OCI-LY1 (cell line): Measurements from ENCODE around the gene TESMIN.

Source experiments
- H2AFZ ChIP-seq: fragments of 200-600 bp; sonication (generic), shearing (Covaris generic); 2 replicates; pipeline ENCODE4 v1.6.0; 2014; ENCODE audit warnings: antibody characterized with exemption, mild to moderate bottlenecking, low read length
- H3F3A ChIP-seq: fragments of 200-600 bp; sonication (generic), shearing (Covaris generic); 2 replicates; pipeline ENCODE4 v1.6.0; 2014; ENCODE audit warnings: mild to moderate bottlenecking, antibody characterized with exemption, low read length, moderate library complexity; ENCODE audit not compliant: insufficient read depth
- H3K27ac ChIP-seq: fragments of 200-600 bp; sonication (generic); 2 replicates; pipeline ENCODE4 v1.5.1; 2014; ENCODE audit warnings: low read length, mixed run types, mild to moderate bottlenecking, low read depth; ENCODE audit not compliant: poor library complexity, severe bottlenecking
- H3K27me3 ChIP-seq: fragments of 200-600 bp; sonication (generic); 2 replicates; pipeline ENCODE4 v1.6.0; 2014; ENCODE audit warnings: antibody characterized with exemption, mild to moderate bottlenecking, low read length, moderate library complexity; ENCODE audit not compliant: insufficient read depth
- H3K36me3 ChIP-seq: fragments of 200-600 bp; sonication (generic); 2 replicates; pipeline ENCODE4 v1.6.1; 2014; ENCODE audit warnings: mild to moderate bottlenecking, antibody characterized with exemption, low read length, moderate library complexity, mixed read lengths; ENCODE audit not compliant: insufficient read depth
- H3K4me1 ChIP-seq: fragments of 200-600 bp; sonication (generic); 2 replicates; pipeline ENCODE4 v1.5.1; 2014; ENCODE audit warnings: mild to moderate bottlenecking, low read length, moderate library complexity; ENCODE audit not compliant: insufficient read depth, severe bottlenecking
- H3K4me2 ChIP-seq: fragments of 200-600 bp; sonication (generic), shearing (Covaris generic); 2 replicates; pipeline ENCODE4 v1.6.1; 2014; ENCODE audit warnings: low read length
- H3K4me3 ChIP-seq: fragments of 200-600 bp; sonication (generic); 2 replicates; pipeline ENCODE4 v1.5.1; 2014; ENCODE audit warnings: low read length, low read depth, mild to moderate bottlenecking, mixed read lengths; ENCODE audit not compliant: poor library complexity, severe bottlenecking
- H3K79me2 ChIP-seq: fragments of 200-600 bp; shearing (Covaris generic); 2 replicates; pipeline ENCODE4 v1.6.1; 2016; ENCODE audit warnings: mixed run types, low read length, mixed read lengths; ENCODE audit not compliant: insufficient read depth
- H3K9ac ChIP-seq: fragments of 200-600 bp; sonication (generic), shearing (Covaris generic); 2 replicates; pipeline ENCODE4 v1.6.1; 2014; ENCODE audit warnings: mild to moderate bottlenecking, low read length, mixed read lengths
- H3K9me2 ChIP-seq: fragments of 200-600 bp; sonication (generic), shearing (Covaris generic); 2 replicates; pipeline ENCODE4 v1.6.1; 2014; ENCODE audit warnings: low read depth, mild to moderate bottlenecking, low read length, mixed read lengths
- H3K9me3 ChIP-seq: fragments of 200-600 bp; shearing (Covaris generic); 2 replicates; pipeline ENCODE4 v1.6.1; 2014; ENCODE audit warnings: low read length, mixed read lengths
- H4K20me1 ChIP-seq: fragments of 200-600 bp; sonication (generic), shearing (Covaris generic); 2 replicates; pipeline ENCODE4 v1.6.0; 2016; ENCODE audit warnings: mild to moderate bottlenecking, low read length; ENCODE audit not compliant: insufficient read depth
- CTCF ChIP-seq: fragments of 200-600 bp; sonication (generic), shearing (Covaris generic); IDR thresholded peaks from 2 replicates; pipeline ENCODE4 v1.5.1; 2017; ENCODE audit warnings: mild to moderate bottlenecking, antibody characterized with exemption, low read length, moderate library complexity, mixed read lengths
- EZH2 ChIP-seq: fragments of 200-600 bp; sonication (generic), shearing (Covaris generic); IDR thresholded peaks from 2 replicates; pipeline ENCODE4 v1.8.0; 2017; ENCODE audit warnings: borderline replicate concordance, mixed run types, mild to moderate bottlenecking, antibody characterized with exemption, low read length, moderate library complexity, mixed read lengths

TESMIN gene

GRCh38 chr11:68776442-68777235 lies 25.3 kb upstream of the TESMIN start:
- Histone ChIP-seq H3K27me3 (no peaks in the 10 kb centered on the region), H3K27ac (no peak overlapping the region), H3K36me3 (peaks cover 39% of the 10 kb centered on the region), H3K79me2 (no peaks in the 10 kb centered on the region), H3K9me2 (no peaks in the 10 kb centered on the region), H3K9ac (no peak overlapping the region), H3K4me2 (no peak overlapping the region), H2AFZ (no peak overlapping the region), H3K4me1 (no peaks in the 10 kb centered on the region), H3K9me3 (no peaks in the 10 kb centered on the region), H3K4me3 (no peak overlapping the region), H3F3A (no peaks in the 10 kb centered on the region), H4K20me1 (no peaks in the 10 kb centered on the region)
- TF ChIP-seq CTCF (no peak), EZH2 (no peak)

DNA sequence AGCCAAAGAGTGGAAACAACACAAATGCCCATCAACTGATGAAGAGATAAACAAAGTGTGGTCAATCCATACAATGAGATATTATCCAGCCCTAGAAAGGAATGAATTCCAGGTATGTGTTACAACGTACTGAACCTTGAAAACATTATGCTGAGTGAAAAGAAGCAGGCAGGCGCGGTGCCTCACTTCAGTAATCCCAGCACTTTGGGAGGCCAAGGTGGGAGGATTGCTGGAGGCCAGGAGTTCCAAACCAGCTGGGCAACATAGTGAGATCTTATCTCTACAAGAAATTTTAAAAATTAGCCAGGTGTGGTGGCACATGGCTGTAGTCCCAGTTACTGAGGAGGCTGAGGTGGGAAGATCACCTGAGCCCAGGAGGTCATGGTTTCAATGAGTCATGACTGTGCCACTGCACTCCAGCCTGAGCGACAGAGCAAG lies 24.6 kb upstream of the TESMIN start:
- Histone ChIP-seq H3K27me3 (no peaks in the 10 kb centered on the region), H3K36me3 (peaks cover 41% of the 10 kb centered on the region), H3K9ac (no peak overlapping the region), H3K4me2 (no peak overlapping the region), H2AFZ (no peak overlapping the region), H4K20me1 (no peaks in the 10 kb centered on the region), H3K9me2 (no peaks in the 10 kb centered on the region), H3K4me1 (no peaks in the 10 kb centered on the region), H3K79me2 (no peaks in the 10 kb centered on the region), H3K9me3 (no peaks in the 10 kb centered on the region), H3F3A (no peaks in the 10 kb centered on the region), H3K27ac (no peak overlapping the region), H3K4me3 (no peak overlapping the region)
- no peak for TF ChIP-seq CTCF
- TF ChIP-seq EZH2, result no peak

GRCh38 chr11:68774194-68774585 lies 22.9 kb upstream of the TESMIN start:
- Histone ChIP-seq H3K27me3 (no peaks in the 10 kb centered on the region), H3F3A (no peaks in the 10 kb centered on the region), H2AFZ (no peak overlapping the region), H3K4me2 (no peak overlapping the region), H3K4me3 (no peak overlapping the region), H3K79me2 (no peaks in the 10 kb centered on the region), H3K9me2 (no peaks in the 10 kb centered on the region), H3K9me3 (no peaks in the 10 kb centered on the region), H3K36me3 (peaks cover 30% of the 10 kb centered on the region), H3K4me1 (no peaks in the 10 kb centered on the region), H3K9ac (no peak overlapping the region), H3K27ac (no peak overlapping the region), H4K20me1 (no peaks in the 10 kb centered on the region)
- TF ChIP-seq EZH2 (no peak), CTCF (no peak)
